HepG2 (cell line): ENCODE results near the gene SHC3. TPM values are rescaled to one million over a fixed set of nuclear protein-coding genes. Genes with fewer than 3 reads are reported as not detected.

Source experiments
- ATF3 ChIP-seq: sonication (generic); formaldehyde crosslinking; IDR thresholded peaks from 2 replicates; pipeline ENCODE4 v1.4.0; 2020; ENCODE audit warnings: missing genetic modification reagents
- ATF7 ChIP-seq, 2 experiments: fragments of 450-650 bp in 1 of 2; sonication (generic) in 1 of 2; formaldehyde crosslinking in 1 of 2; IDR thresholded peaks; 2 replicates each; pipeline versions ENCODE4 v1.4.0 to v1.6.1; 2016 to 2020; ENCODE audit warnings: antibody characterized with exemption in 1 of 2, mild to moderate bottlenecking in 1 of 2, missing genetic modification reagents in 1 of 2
- BHLHE40 ChIP-seq: IDR thresholded peaks from 2 replicates; pipeline ENCODE4 v1.6.1; 2011; ENCODE audit warnings: low read length, improper control_type of control experiment
- DMAP1 ChIP-seq: IDR thresholded peaks from 2 replicates; pipeline ENCODE4 v1.6.1; 2016
- IRF2 ChIP-seq: IDR thresholded peaks from 2 replicates; pipeline ENCODE4 v1.6.1; 2018; ENCODE audit warnings: missing genetic modification reagents, missing compliant biosample characterization
- JUNB ChIP-seq: sonication (generic); formaldehyde crosslinking; IDR thresholded peaks from 2 replicates; pipeline ENCODE4 v1.8.0; 2022; ENCODE audit warnings: missing genetic modification reagents, mild to moderate bottlenecking, borderline replicate concordance
- MXD4 ChIP-seq: IDR thresholded peaks from 2 replicates; pipeline ENCODE4 v1.6.1; 2016; ENCODE audit warnings: mild to moderate bottlenecking, missing biosample characterization, missing genetic modification reagents
- NR2F1 ChIP-seq, 2 experiments: fragments of 450-650 bp in 1 of 2; formaldehyde crosslinking in 1 of 2; IDR thresholded peaks; 2 replicates each; pipeline versions ENCODE4 v1.5.0 to v1.6.1; 2016 to 2020; ENCODE audit warnings: mild to moderate bottlenecking in 1 of 2, missing compliant biosample characterization in 1 of 2, missing genetic modification reagents in 1 of 2, moderate library complexity in 1 of 2
- PATZ1 ChIP-seq: sonication (generic); formaldehyde crosslinking; IDR thresholded peaks from 2 replicates; pipeline ENCODE4 v1.4.0; 2020; ENCODE audit warnings: missing genetic modification reagents
- RBFOX2 ChIP-seq: fragments of 200-400 bp; formaldehyde crosslinking; IDR thresholded peaks from 2 replicates; pipeline ENCODE4 v1.6.1; 2017; ENCODE audit warnings: low read depth, mild to moderate bottlenecking, low read length
- RXRB ChIP-seq: IDR thresholded peaks from 2 replicates; pipeline ENCODE4 v1.6.1; 2016; ENCODE audit warnings: borderline replicate concordance, missing genetic modification reagents, missing compliant biosample characterization
- SCMH1 ChIP-seq: sonication (generic); formaldehyde crosslinking; IDR thresholded peaks from 2 replicates; pipeline ENCODE4 v1.9.0; 2021; ENCODE audit warnings: missing genetic modification reagents, mild to moderate bottlenecking, borderline replicate concordance
- TEAD3 ChIP-seq: optimal IDR thresholded peaks from 2 replicates; pipeline ENCODE3; 2016; ENCODE audit warnings: borderline replicate concordance
- TOPORS ChIP-seq: sonication (generic); formaldehyde crosslinking; IDR thresholded peaks from 2 replicates; pipeline ENCODE4 v1.8.0; 2023; ENCODE audit warnings: mild to moderate bottlenecking, missing genetic modification reagents
- ZFP90 ChIP-seq: sonication (generic); formaldehyde crosslinking; IDR thresholded peaks from 2 replicates; pipeline ENCODE4 v1.8.0; 2022; ENCODE audit warnings: missing genetic modification reagents, mild to moderate bottlenecking, inconsistent platforms, borderline replicate concordance
- ZNF362 ChIP-seq: sonication (generic); formaldehyde crosslinking; IDR thresholded peaks from 2 replicates; pipeline ENCODE4 v1.4.0; 2020; ENCODE audit warnings: missing genetic modification reagents, mild to moderate bottlenecking, borderline replicate concordance
- ZNF687 ChIP-seq: sonication (generic); formaldehyde crosslinking; IDR thresholded peaks from 2 replicates; pipeline ENCODE4 v1.5.1; 2020; ENCODE audit warnings: mild to moderate bottlenecking, missing genetic modification reagents, moderate library complexity
- ZNF792 ChIP-seq: IDR thresholded peaks from 2 replicates; pipeline ENCODE4 v1.6.1; 2016
- ZNF891 ChIP-seq: sonication (generic); formaldehyde crosslinking; IDR thresholded peaks from 2 replicates; pipeline ENCODE4 v1.5.0; 2020; ENCODE audit warnings: mild to moderate bottlenecking, missing genetic modification reagents
- ZSCAN21 ChIP-seq: sonication (generic); formaldehyde crosslinking; IDR thresholded peaks from 2 replicates; pipeline ENCODE4 v1.8.0; 2022; ENCODE audit warnings: mild to moderate bottlenecking, missing genetic modification reagents, moderate library complexity, borderline replicate concordance
- polyA plus RNA-seq, 8 experiments: library from polyadenylated mRNA; depleted of rRNA in 3 of 8; stranded (reverse) in 7 of 8; unstranded in 1 of 8; fragments of >200 nt; fragmentation: Illumina TruSeq in 4 of 8; extraction: Trizol in 4 of 8; gene quantifications; 2 replicates each; pipeline versions ENCODE4 v1.2.1 to v1.2.3, GENCODE V29; 2011 to 2016; ENCODE audit warnings: low read depth in 4 of 8, missing spikeins in 1 of 8, mixed read lengths in 1 of 8; ENCODE audit not compliant: insufficient read depth in 1 of 8
- total RNA-seq, 5 experiments: library from RNA; depleted of rRNA; stranded (reverse); fragments of >200 nt; fragmentation: Illumina TruSeq; extraction: Trizol; gene quantifications; 2 replicates each; pipeline ENCODE4 v1.2.3, GENCODE V29; 2016; ENCODE audit warnings: low read depth in 1 of 5

SHC3 gene
- total and polyA plus RNA-seq, 2 of the 13 experiments (the other 11 are each of a cell fraction or from before 2014, with no cell fraction given) = 0.09 to 0.89 TPM

GRCh38 chr9:89179895-89180734 lies 1.5 kb upstream of the SHC3 start (continued):
- TF ChIP-seq SCMH1 (CRISPR knock-in tag) (no peak), IRF2 (CRISPR knock-in tag) (0 out of 2 replicates have a peak, but pooled peaks have one; percentile 28), NR2F1 (CRISPR knock-in tag; IDR thresholded peaks at IDR 0.05) (0 out of 4 replicates have a peak, but pooled peaks of 1 of the 2 experiments have one; percentile 9), ATF7 (IDR thresholded peaks at IDR 0.05) (peak; percentile 64), ATF7 (CRISPR knock-in tag; IDR thresholded peaks at IDR 0.05) (peak; percentile 81), DMAP1 (peak; percentile 41; the same call in 1 of the 2 replicates), PATZ1 (CRISPR knock-in tag) (no peak), TOPORS (no peak; the same call in 1 of the 2 replicates), ZFP90 (peak; percentile 46; the same call in 1 of the 2 replicates), ZNF362 (CRISPR knock-in tag) (peak; percentile 92), RBFOX2 (peak; percentile 53), ZNF792 (CRISPR knock-in tag) (0 out of 2 replicates have a peak, but pooled peaks have one; percentile 17), TEAD3 (CRISPR knock-in tag) (peak; percentile 34), BHLHE40 (peak; percentile 88), JUNB (peak; percentile 67; the same call in 1 of the 2 replicates), MXD4 (peak; percentile 39; the same call in 1 of the 2 replicates), ZSCAN21 (0 out of 2 replicates have a peak, but pooled peaks have one; percentile 54), ZNF891 (CRISPR knock-in tag) (peak; percentile 74; the same call in 1 of the 2 replicates), RXRB (CRISPR knock-in tag) (0 out of 2 replicates have a peak, but pooled peaks have one; percentile 16), ATF3 (peak; percentile 75), ZNF687 (peak; percentile 79)
